ENCODE measurements around the gene RNF213.

RNF213 gene

DNA sequence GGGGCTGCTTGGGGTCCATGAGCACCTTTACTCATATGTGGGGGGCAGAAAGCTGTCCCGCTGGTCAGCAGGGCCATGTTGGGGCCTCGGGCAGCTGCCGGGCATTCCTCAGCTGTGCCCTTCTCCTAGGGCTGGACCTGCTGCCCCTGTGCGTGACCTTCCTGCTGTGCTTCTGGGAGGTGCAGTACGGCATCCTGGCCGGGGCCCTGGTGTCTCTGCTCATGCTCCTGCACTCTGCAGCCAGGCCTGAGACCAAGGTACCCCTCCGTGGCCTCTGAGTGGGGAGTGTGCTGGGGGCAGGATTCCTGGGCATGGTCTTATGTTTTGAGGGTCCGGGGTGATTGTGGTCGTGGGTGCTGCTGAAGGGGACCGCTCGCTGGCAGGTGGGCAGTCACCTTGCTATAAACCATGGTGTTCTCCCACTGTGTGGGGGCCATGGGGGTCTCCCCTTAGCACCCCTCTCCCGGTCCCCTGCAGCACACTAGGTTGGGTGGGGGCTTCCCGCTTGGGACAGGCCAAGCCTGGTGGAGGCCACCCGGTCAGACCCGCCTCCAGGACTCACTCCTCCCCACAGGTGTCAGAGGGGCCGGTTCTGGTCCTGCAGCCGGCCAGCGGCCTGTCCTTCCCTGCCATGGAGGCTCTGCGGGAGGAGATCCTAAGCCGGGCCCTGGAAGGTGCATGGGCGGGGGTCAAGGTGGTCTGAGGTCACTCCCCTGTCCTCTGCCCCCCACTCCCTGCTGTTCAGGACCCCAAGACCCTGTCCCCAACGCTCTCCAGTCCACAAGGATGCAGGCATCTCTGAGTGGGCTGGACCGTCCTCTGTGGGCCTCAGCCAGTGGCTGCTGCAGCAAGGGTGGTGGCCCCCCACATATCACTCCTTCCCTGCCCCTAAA is 12.4 kb upstream of the RNF213 start:
- H3K9ac ChIP-seq, result no peak overlapping the region
- H2AFZ ChIP-seq, result no peak overlapping the region
- H3K4me2 ChIP-seq (ENCODE audit: low read length), result no peak overlapping the region
- no peak overlapping the region for H3K4me3 ChIP-seq (ENCODE audit: low read depth, low read length)
- H3K4me1 ChIP-seq, result peaks cover 9% of the 10 kb centered on the region
- TF ChIP-seq, protein P1, sequence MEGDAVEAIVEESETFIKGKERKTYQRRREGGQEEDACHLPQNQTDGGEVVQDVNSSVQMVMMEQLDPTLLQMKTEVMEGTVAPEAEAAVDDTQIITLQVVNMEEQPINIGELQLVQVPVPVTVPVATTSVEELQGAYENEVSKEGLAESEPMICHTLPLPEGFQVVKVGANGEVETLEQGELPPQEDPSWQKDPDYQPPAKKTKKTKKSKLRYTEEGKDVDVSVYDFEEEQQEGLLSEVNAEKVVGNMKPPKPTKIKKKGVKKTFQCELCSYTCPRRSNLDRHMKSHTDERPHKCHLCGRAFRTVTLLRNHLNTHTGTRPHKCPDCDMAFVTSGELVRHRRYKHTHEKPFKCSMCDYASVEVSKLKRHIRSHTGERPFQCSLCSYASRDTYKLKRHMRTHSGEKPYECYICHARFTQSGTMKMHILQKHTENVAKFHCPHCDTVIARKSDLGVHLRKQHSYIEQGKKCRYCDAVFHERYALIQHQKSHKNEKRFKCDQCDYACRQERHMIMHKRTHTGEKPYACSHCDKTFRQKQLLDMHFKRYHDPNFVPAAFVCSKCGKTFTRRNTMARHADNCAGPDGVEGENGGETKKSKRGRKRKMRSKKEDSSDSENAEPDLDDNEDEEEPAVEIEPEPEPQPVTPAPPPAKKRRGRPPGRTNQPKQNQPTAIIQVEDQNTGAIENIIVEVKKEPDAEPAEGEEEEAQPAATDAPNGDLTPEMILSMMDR (IDR thresholded peaks at IDR 0.05), result no peak
- H3K79me2 ChIP-seq, result no peaks in the 10 kb centered on the region
- no peaks in the 10 kb centered on the region for H3K36me3 ChIP-seq (ENCODE audit: control insufficient read depth, insufficient read depth, low read length)
- no peak overlapping the region for H3K27ac ChIP-seq
- no peaks in the 10 kb centered on the region for H3K27me3 ChIP-seq (ENCODE audit: control insufficient read depth, insufficient read depth, low read length)
- no peaks in the 10 kb centered on the region for H3K9me3 ChIP-seq (ENCODE audit: control insufficient read depth, low read length)

DNA sequence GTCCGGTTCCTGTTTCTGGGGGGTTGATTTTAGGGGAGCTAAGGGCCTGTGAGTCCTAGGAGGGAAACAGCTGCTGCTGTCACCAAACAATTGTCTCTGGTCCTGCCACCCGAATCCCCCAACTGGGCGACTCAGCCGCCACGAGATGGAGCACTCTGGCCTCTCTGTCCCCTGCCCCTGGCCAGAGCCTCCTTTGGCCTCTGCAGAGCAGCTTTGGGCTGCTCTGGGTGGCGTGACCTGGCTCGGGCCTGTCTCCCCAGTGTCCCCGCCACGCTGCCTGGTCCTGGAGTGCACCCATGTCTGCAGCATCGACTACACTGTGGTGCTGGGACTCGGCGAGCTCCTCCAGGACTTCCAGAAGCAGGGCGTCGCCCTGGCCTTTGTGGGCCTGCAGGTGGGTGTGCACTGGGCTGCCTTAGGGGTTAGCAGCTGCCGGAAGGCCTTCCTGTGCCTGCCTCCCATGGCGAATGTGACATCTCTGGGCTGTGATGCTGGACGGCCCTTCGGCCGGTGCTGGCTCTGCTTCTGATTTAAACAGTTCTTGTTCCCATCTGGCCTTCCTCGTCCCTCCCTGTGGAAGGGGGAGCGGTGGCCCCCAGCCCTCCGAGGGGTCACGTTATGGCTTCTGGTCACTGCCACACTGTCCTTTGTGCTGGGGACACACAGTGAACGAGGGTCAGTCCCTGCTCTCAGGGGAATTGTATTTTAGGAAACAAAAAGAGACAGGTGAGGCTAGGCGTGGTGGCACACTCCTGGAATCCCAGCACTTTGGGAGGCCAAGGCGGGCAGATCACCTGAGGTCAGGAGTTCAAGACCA is 11.6 kb upstream of the RNF213 start:
- no peaks in the 10 kb centered on the region for H3K36me3 ChIP-seq (ENCODE audit: control insufficient read depth, insufficient read depth, low read length)

DNA sequence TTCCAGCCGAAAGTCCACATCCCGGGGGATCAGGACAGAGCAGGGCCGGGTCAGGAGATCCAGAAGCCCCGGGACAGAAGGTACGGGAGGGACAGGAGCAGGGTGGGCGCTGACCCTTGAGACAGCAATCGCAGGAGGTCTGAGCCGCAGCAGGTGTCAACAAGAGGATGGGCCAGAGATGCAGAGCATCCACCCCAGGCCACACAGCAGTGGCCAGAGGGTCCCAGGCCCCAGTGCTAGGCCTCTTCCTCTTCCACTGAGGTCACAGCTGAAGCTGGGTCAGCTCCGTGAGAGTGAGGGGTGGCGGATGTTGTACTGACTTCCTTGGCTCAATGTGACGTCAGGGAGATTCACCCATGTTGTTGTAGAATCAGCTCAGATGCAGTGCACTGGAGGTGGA is 8.7 kb upstream of the RNF213 start:
- Histone ChIP-seq H3K27ac (no peak overlapping the region), H3K9me3 (ENCODE audit: control insufficient read depth, low read length) (no peaks in the 10 kb centered on the region), H3K4me2 (ENCODE audit: low read length) (no peak overlapping the region), H3K27me3 (ENCODE audit: control insufficient read depth, insufficient read depth, low read length) (no peaks in the 10 kb centered on the region), H3K36me3 (ENCODE audit: control insufficient read depth, insufficient read depth, low read length) (no peaks in the 10 kb centered on the region), H3K9ac (no peak overlapping the region), H3K4me1 (peaks cover 34% of the 10 kb centered on the region), H3K79me2 (no peaks in the 10 kb centered on the region), H2AFZ (no peak overlapping the region), H3K4me3 (ENCODE audit: low read depth, low read length) (no peak overlapping the region)
- TF ChIP-seq, protein P1 (IDR thresholded peaks at IDR 0.05), result no peak

More for the DNA sequence above, 11.6 kb upstream of the RNF213 start:
- TF ChIP-seq, protein P1 (IDR thresholded peaks at IDR 0.05), result no peak
- H3K27me3 ChIP-seq (ENCODE audit: control insufficient read depth, insufficient read depth, low read length), result no peaks in the 10 kb centered on the region
- peaks cover 16% of the 10 kb centered on the region for H3K4me1 ChIP-seq
- no peaks in the 10 kb centered on the region for H3K9me3 ChIP-seq (ENCODE audit: control insufficient read depth, low read length)
- H3K79me2 ChIP-seq, result no peaks in the 10 kb centered on the region
- H2AFZ ChIP-seq, result no peak overlapping the region
- no peak overlapping the region for H3K4me2 ChIP-seq (ENCODE audit: low read length)
- no peak overlapping the region for H3K9ac ChIP-seq
- no peak overlapping the region for H3K4me3 ChIP-seq (ENCODE audit: low read depth, low read length)
- no peak overlapping the region for H3K27ac ChIP-seq

DNA sequence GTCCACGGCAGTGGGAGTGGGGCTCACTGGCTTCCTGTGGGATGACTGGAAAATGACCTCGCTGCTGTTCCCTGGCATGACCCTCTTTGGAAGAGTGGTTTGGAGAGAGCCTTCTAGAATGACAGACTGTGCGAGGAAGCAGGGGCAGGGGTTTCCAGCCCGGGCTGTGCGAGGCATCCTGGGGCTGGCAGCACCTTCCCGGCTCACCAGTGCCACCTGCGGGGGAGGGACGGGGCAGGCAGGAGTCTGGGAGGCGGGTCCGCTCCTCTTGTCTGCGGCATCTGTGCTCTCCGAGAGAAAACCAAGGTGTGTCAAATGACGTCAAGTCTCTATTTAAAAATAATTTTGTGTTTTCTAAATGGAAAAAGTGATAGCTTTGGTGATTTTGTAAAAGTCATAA is 7.8 kb upstream of the RNF213 start:
- Histone ChIP-seq H2AFZ (peak overlapping the region; percentile 52), H3K79me2 (no peaks in the 10 kb centered on the region), H3K9me3 (ENCODE audit: control insufficient read depth, low read length) (no peaks in the 10 kb centered on the region), H3K4me3 (ENCODE audit: low read depth, low read length) (peak overlapping the region; percentile 4), H3K27ac (peak overlapping the region; percentile 100), H3K36me3 (ENCODE audit: control insufficient read depth, insufficient read depth, low read length) (no peaks in the 10 kb centered on the region), H3K4me2 (ENCODE audit: low read length) (peak overlapping the region; percentile 25), H3K27me3 (ENCODE audit: control insufficient read depth, insufficient read depth, low read length) (no peaks in the 10 kb centered on the region), H3K4me1 (peaks cover 35% of the 10 kb centered on the region), H3K9ac (no peak overlapping the region)
- TF ChIP-seq, protein P1 (IDR thresholded peaks at IDR 0.05), result peak; percentile 87
